Measurements from ENCODE around the gene TOR2A.

The TOR2A gene

DNA sequence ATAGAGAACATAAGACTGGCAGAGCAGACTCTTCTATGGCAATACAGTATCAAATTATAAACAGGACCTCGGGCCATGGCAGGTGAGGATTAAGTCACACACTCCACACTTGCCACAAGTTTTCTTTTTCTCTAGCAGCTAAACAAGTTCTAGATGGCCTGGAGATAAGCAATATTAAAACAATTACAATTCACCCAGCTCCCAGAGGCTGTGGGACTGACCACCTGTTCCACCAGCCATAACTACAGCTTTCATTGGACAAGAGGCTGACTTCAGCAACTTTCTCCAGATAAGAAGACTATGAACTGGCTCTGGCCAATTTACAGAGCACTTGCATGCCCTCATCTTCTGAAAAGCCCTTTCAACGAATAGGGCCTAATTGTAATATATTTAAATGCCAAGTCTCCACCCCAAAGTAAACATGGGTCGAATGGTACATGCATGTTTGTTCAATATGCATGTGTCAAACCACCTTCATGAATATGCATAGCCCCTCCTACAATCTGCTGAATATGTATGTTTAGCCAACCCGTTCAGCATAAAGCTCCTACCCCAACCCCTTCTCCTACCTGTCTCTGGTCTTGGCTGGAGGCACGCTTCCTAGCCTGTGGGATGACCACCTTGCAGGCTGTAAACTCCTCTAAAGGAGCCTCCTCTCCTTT is 34.4 kb downstream of the TOR2A start:
- H3K4me3 ChIP-seq (ENCODE audit: low read depth, low read length): no peak overlapping the region

DNA sequence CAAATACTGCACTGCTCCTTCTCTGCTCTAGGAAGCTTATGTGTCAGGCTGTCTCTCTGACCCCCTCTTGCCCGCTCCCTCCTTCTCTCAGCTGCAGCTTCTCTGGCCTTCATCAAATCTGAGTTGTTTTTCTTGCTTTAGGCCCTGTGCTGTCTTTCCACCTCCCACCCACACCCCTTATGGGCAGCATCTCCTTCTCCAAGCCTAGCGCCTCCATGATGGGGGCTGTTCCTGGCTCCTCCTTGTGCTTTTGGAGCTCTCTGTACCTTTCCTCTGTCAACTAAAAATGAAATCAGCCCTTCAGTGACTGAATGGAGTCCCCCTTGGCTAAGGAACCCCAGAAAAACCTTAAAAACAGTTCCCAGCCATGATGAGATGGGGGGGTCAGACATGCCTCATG is 35.0 kb downstream of the TOR2A start:
- H3K4me3 ChIP-seq (ENCODE audit: low read depth, low read length): no peak overlapping the region

DNA sequence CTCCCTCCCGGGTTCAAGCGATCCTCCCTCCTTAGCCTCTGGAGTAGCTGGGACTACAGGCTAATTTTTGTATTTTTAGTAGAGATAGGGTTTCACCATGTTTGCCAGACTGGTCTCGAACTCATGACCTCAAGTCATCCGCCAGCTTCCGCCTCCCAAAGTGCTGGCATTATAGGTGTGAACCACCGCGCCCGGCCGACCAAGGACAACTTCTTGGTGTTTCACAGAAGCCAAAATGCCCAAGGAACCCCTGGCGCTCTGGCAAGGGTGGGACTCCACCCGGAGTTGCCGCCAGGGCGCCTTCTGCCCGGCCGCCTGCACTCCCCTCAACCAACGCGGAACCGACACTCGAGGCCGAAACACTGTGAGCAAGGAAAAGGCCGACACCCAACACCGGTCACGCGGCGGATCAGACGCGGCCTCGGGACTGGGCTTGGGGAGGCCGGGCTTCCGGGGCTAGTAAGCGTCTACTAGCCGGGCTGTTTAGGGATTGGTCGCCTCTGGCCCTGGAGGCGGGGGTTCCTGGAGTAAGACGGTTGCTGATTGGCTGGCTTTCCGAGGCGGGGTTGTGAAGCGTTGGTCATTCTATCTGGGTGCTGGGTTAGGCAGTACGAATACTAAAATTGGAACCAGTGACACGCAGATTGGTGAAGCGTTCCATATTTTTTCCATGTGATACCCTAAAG is 36.0 kb downstream of the TOR2A start:
- H3K4me3 ChIP-seq (ENCODE audit: low read depth, low read length): peak overlapping the region; percentile 24

GRCh38 chr9:127698386-127698785 is 36.7 kb downstream of the TOR2A start:
- H3K4me3 ChIP-seq (ENCODE audit: low read depth, low read length): no peak overlapping the region

GRCh38 chr9:127697575-127697974 is 37.5 kb downstream of the TOR2A start:
- no peak overlapping the region for H3K4me3 ChIP-seq (ENCODE audit: low read depth, low read length)

DNA sequence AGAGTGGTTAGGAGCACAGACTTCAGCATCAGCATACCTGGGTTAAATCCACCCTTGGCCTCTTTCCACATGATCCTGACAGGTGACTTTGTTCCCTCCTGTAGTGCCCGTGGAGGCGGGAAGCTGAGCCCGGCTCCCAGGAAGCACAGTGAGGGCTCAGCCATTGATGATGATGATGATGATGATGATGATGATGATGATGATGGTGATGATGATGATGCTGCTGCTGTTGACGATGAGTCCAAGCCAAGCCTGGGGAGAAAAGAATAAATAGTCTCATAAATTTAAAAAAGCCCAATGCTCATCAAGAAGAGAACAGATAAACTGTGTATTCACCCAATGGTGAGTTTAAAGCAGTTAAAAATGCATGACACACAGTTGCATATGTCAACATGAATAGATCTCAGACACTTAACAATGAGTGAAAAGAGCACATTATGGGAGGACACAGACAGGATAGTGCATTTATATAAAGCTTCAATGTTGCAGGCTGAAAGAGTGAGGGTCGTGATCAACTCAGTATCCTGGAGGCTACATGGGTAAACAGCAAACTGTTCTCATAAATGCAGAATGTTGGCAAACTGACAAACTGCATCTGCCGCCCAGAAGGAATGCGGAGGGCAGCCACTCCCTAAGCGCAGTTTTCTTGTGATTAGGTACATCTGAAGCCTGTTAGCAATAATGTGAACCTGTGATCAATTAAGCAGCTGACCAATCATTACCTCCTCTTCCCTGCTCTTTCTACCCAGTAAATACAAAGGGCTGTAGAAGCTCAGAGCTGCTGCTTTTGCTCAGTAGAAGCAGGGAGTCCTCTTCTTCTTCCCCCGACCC is 40.0 kb downstream of the TOR2A start:
- H3K4me3 ChIP-seq (ENCODE audit: low read depth, low read length): no peak overlapping the region

- no peak overlapping the region for H3K4me3 ChIP-seq (ENCODE audit: low read depth, low read length)
Measured at GRCh38 chr9:127693697-127694096, 41.4 kb downstream of the TOR2A start.

DNA sequence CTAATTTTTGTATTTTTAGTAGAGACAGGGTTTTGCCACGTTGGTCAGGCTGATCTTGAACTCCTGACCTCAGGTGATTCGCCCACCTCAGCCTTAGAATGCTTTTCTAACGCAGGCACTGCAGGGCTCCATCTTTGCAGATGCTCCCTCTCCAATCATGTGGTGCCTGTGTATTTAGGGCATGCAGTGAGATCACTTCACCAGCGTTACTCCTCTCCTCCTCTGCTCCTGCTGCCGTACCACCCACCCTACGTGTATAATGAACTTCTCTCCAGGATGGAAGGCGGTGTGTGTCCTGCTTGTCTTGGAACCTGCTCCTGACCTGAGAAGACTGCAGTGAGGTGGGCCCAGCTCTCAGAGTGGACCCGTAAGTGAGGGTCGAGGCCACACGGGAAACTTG is 42.0 kb downstream of the TOR2A start:
- H3K4me3 ChIP-seq (ENCODE audit: low read depth, low read length): no peak overlapping the region

GRCh38 chr9:127692071-127692470 is 43.0 kb downstream of the TOR2A start:
- H3K4me3 ChIP-seq (ENCODE audit: low read depth, low read length): no peak overlapping the region

- no peak overlapping the region for H3K4me3 ChIP-seq (ENCODE audit: low read depth, low read length)
Measured at GRCh38 chr9:127690735-127691134, 44.4 kb downstream of the TOR2A start.

DNA sequence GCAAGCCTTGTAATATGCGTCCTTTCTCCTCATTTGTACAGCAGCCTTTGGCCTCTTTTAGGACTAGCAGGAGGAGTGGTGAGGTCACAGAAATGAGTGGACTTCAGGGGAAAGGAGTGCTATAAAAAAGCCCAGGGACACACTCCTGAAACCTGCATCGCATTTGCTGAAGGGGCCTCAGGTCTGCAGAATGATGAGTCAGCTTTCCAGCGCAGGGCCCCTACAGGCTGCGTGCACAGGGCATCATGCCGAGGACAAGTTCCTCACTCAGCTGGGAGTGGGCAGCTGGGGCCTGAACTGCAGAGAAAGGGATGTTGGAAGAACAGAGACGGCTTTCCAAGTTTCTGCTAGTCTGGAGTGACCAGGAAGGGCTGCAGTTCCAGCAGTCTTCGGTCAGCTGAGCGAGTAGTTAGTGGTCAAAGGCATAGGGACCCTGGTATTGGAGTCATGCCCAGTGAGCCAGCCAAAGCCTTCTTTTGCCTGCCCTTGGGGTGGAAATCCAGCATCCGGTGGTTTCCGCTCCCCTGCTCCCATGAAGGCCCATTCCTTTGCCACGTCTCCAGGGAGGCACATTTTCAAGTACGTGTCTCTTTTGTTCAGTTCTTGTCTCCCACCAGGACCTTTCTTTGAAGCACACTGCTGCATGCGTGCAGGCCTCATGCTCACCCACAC is 45.6 kb downstream of the TOR2A start:
- H3K4me3 ChIP-seq (ENCODE audit: low read depth, low read length): no peak overlapping the region

DNA sequence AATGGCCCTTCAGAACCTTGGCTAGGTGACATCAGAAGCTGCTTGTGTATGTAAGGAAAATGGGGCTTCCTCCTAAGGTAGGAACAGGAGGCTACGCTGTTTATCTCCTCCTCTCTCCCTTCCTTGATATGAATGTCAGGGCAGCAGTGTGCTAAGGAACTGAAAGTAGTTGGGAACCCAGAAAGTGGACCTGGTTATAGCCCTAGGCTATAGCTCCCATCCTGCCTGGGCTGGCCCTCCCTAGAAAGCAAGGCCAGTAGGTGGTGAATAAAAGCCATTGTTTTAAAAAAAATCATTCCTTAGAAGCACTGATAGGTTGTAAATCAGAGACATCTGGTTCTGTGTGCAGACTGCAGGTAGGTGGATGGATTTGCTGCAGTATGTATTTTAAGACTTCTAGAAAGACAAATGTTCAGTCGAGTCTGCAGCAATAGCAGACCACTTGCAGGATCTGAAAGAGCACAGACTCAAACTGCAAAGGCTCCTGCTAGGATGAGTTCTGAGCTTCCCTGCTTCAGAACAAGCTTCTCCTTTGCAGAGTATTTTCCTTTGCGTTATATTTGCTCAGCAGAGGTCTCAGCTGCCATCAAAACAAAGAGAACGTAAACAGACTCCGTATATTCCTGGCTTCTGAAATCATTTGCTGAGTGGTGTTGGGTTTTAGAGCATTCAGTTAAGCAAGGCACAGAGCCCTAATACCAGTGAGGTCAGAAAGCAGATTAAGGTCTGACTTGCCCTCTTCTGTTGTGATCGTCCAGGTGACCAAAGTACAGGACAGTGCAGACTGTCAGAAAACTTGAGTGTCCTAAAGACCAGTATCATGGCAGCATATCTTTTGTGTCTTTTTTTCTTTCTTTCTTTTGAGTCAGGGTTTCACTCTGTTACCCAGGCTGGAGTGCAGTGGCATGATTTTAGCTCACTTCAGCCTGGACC is 48.4 kb downstream of the TOR2A start:
- H3K4me3 ChIP-seq (ENCODE audit: low read depth, low read length): no peak overlapping the region

DNA sequence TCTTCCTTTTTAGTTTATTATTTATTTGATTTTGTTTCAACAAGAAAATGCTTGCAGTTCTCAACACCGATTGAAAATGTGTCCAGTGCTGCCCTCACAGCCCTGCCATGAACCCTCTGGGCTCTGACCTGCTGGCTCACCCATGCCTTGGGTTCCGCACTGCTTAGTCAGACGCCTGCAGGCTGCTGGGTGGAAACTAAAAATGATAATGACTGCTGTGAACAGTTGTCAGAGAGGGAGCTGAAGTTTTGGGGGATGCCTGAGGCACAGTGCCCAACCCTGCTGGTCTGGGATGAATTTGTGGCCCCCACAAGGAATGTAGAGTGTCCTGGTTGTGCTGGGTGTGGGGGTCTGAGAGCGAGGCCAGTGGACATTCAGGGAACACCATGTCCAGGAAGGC is 50.5 kb downstream of the TOR2A start:
- no peak overlapping the region for H3K4me3 ChIP-seq (ENCODE audit: low read depth, low read length)

- H3K4me3 ChIP-seq (ENCODE audit: low read depth, low read length): no peak overlapping the region
Measured at GRCh38 chr9:127683723-127684122, 51.4 kb downstream of the TOR2A start.

DNA sequence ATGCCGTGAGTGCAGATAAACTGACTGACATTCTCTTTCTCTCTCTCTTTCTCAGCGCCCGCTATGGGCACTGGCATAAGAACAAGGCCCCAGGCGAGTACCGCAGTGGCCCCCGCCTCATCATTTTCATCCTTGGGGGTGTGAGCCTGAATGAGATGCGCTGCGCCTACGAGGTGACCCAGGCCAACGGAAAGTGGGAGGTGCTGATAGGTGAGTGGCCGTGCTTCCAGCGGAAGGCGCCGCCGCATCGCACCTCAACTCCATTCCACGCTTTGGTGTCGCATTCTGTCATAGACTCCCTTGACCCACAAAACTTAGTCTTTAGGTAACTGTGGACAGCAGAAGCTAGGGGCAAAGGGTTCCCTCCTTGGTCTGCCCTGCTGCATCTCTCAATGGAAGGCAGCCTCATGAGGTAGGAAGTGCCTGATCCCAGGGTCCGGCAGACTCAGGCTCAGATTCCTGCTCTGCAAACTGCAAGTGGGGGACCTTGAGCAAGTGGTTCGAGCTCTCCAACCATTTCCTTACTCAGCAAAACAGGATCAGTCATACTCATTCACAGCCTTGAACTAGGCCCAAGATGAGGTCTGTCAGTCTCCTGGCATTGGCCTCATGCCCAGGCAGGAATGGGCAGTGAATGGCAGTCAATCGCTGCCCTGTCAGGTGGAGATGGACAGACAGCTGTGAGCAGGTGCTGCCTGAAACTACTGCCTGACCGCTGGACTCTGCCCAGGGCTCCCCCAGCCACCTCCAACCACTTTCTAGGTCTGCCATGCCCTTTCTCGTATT is 52.5 kb downstream of the TOR2A start:
- H3K4me3 ChIP-seq (ENCODE audit: low read depth, low read length): no peak overlapping the region

Data from iPS-11a (cell line).